ENCODE results near the gene MYO3A.

- no peak for TF ChIP-seq POLR2A (IDR thresholded peaks at IDR 0.05; ENCODE audit: extremely low read depth, insufficient read length)
- no peak for TF ChIP-seq CTCF (IDR thresholded peaks at IDR 0.05; ENCODE audit: low read depth, low read length)
These were observed 286.9 kb downstream of the MYO3A start for GRCh38 chr10:26220901-26221300.
